ENCODE data around the gene LTB.
A peak's percentile ranks its signal among the peaks of the same experiment; 100 is the strongest.

The LTB gene

DNA sequence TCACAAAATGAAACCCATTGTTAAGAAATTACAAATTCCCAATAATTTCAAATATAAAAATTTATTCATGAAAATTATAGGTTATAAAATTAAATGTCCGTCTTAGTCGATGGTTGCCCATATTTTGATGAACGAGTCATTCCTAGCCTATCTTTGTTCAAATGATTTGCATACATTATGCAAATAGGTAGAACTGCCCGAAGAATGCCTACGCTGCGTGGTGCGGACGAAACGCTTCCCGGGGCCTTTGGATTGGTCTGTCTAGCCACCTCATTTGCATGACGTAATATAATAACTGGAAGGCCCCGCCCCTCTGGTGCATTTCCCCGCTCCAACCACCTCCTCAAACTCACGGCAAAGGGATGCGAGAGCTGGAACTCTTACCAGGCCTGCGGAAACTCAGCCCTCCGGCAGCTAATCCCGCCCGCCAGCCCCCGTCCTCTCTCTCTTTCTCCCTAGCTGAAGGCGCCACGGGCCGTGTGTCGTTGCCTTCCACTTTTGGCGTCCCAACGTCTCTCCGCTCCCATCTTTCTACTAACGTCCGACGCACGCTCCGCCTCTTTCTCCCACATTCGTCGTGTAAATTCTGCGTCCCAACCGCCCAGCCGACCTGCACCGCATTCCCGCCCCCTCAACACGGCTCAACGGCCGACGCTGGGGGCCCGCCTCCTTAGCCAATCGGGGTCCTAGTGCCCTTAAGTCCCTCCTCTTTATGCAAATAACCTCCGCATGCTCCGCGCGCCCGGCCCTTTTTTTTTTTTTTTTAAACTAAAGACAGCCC is 37.8 kb upstream of the LTB start:
- DNase-seq (ENCODE audit: low read depth): peak; percentile 99
- H3K4me3 ChIP-seq (replicated peaks; ENCODE audit: low read depth, low read length): peak overlapping the region; percentile 92
- TF ChIP-seq, protein P1, sequence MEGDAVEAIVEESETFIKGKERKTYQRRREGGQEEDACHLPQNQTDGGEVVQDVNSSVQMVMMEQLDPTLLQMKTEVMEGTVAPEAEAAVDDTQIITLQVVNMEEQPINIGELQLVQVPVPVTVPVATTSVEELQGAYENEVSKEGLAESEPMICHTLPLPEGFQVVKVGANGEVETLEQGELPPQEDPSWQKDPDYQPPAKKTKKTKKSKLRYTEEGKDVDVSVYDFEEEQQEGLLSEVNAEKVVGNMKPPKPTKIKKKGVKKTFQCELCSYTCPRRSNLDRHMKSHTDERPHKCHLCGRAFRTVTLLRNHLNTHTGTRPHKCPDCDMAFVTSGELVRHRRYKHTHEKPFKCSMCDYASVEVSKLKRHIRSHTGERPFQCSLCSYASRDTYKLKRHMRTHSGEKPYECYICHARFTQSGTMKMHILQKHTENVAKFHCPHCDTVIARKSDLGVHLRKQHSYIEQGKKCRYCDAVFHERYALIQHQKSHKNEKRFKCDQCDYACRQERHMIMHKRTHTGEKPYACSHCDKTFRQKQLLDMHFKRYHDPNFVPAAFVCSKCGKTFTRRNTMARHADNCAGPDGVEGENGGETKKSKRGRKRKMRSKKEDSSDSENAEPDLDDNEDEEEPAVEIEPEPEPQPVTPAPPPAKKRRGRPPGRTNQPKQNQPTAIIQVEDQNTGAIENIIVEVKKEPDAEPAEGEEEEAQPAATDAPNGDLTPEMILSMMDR (IDR thresholded peaks at IDR 0.05; ENCODE audit: low read length, missing control alignments): no peak

DNA sequence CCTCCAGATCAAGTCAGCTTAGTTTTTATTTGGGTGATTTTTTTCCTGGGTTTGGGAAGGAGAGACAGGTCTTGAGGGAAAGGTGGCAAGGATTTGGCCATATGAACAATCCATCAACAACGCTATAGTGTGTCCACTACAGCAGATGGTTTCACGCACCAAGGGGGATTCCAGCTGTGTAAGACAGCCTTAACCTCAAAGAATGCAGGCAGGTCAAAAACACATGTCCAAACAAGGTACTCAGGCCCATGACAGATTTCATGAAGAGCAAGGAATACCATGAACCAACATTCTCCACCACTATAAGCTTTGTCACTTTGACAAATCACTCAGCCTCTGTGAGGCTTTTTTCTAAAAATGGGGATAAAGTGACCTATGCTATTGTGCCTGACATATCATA is 34.8 kb upstream of the LTB start:
- TF ChIP-seq, protein P1 (IDR thresholded peaks at IDR 0.05; ENCODE audit: low read length, missing control alignments): no peak
- H3K4me3 ChIP-seq (replicated peaks; ENCODE audit: low read depth, low read length): no peak overlapping the region
- DNase-seq (ENCODE audit: low read depth): no peak

DNA sequence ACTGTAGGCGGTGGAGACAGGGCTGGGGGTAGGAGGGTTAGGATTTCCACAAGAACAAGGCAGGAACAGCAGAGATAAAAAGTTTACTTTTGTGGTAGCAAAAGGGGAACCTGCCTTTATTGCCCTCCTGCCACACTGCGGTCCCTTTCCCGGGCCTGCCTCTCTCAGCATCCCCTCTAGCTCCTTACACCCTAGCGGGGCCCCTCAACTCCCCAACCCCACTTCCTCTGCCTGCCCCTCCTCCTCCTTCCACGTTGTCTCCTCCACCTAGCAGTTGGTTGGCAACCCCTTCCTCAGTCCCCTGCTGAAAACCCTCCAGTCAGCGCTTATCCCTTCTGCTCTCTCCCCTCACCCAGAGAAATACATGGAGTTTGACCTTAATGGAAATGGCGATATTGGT is 33.5 kb upstream of the LTB start:
- TF ChIP-seq, protein P1 (IDR thresholded peaks at IDR 0.05; ENCODE audit: low read length, missing control alignments): no peak
- H3K4me3 ChIP-seq (replicated peaks; ENCODE audit: low read depth, low read length): no peak overlapping the region
- no peak for DNase-seq (ENCODE audit: low read depth)

DNA sequence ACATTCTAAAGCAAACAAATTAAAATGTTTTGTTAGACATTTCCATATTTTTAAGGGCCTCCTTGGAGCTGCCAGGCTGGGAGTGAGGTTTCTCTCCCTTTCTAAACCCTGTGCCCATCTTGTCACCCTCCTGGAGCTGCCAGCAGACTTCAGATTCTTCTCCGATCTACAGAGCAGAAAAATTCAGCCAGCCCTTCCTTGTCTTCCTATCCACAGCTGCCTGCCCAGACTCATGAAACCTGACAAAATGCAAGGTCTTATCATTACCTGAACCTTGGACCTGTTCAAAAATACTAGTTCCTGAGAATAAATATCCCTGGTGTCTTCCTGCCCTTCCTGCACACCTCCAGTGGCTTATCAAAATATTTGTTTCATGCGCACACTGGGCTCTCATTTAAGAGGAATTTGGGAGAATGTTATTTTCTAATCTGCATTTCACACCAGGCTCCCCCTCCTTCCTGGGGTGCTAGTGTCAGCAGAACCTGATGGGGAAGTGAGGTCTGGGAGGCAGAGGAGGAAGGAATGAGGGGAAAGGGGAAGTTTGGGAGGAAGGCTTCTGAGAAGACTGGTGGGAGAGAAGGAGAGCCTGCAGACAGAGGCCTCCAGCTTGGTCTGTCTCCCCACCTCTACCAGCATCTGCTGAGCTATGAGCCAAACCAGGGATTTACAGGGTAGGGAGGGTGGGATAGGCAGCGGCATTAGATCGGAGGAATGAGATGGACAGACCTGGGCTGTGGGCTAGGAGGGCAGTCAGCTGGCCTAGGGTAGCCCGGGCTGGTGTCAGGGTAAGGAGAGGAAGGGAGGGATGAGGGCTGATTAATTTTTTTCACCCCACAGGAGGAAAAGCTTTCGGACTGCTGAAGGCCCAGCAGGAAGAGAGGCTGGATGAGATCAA is 32.7 kb upstream of the LTB start, which contains the start of gene AIF1:
Gene AIF1, plus strand, starts transcription at position 551 of the 895 bp plus-strand sequence. Its CDS starts 96 bp downstream, at position 647.
- DNase-seq (ENCODE audit: low read depth): no peak
- H3K4me3 ChIP-seq (replicated peaks; ENCODE audit: low read depth, low read length): no peak within 1 kb of the TSS
- TF ChIP-seq, protein P1 (IDR thresholded peaks at IDR 0.05; ENCODE audit: low read length, missing control alignments): no peak

DNA sequence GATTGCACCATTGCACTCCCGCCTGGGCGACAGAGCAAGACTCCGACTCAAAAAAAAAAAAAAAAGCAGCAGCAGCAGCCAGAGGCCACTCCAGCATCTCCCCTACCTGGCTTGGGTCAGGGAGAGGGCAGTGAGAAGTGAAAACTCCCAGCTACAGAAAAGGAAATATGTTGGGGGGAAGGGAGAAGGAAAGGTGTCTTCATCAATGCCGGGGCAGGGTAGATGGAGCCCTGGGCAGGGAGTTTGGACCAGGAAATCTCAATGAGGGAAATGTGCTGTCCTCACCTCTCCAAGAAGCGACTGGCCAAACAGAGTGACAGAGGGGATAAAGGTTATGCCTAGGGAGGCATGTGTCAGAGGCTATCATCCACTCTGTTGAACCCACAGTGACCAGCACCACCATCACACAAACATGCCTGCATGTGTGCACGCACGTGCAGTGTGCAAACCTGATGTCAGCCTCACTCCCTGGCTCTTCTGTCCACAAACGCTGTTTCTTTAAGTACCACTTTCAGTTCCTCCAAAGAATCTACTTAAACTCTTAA is 31.9 kb upstream of the LTB start:
- DNase-seq (ENCODE audit: low read depth): no peak
- TF ChIP-seq, protein P1 (IDR thresholded peaks at IDR 0.05; ENCODE audit: low read length, missing control alignments): no peak
- no peak overlapping the region for H3K4me3 ChIP-seq (replicated peaks; ENCODE audit: low read depth, low read length)

DNA sequence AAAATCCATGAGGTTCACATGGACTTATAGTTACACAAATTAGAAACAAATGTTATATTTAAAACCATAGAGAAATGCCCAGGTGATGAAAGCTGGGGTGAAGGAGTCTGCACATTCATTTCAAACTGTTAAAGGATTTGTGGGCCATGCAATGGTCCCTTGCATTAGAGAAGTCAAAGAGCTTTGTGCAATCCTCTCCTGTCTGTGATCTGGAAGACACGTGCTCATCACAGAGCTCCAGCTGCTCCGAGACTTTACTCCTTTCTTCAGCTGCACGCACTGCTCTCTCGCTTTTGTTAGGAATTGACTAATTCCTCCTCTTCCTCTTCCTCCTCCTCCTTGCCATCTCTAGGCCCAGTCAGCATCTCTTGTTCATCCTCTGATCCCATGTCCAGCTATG is 28.7 kb upstream of the LTB start:
- TF ChIP-seq, protein P1 (IDR thresholded peaks at IDR 0.05; ENCODE audit: low read length, missing control alignments): no peak
- H3K4me3 ChIP-seq (replicated peaks; ENCODE audit: low read depth, low read length): no peak overlapping the region
- DNase-seq (ENCODE audit: low read depth): no peak

Data from fibroblast of pulmonary artery (primary cell).